MM.1S (cell line): Measurements from ENCODE around the gene ADAP1.

Source experiments
- EZH2 ChIP-seq: fragments of 300-600 bp; sonication (generic); optimal IDR thresholded peaks from 2 replicates; pipeline ENCODE3; 2017; ENCODE audit warnings: low read depth, mild to moderate bottlenecking, antibody characterized with exemption, low read length, mixed read lengths
- EZH2phosphoT487 ChIP-seq: fragments of 300-600 bp; sonication (generic); IDR thresholded peaks from 2 replicates; pipeline ENCODE4 v1.6.1; 2018; ENCODE audit warnings: antibody characterized with exemption, low read length
- TF ChIP-seq, protein P1 (sequence below): fragments of 300-600 bp; sonication (generic); IDR thresholded peaks from 2 replicates; pipeline ENCODE4 v1.5.1; 2016; ENCODE audit warnings: antibody characterized with exemption, low read length, mixed read lengths

DNA sequence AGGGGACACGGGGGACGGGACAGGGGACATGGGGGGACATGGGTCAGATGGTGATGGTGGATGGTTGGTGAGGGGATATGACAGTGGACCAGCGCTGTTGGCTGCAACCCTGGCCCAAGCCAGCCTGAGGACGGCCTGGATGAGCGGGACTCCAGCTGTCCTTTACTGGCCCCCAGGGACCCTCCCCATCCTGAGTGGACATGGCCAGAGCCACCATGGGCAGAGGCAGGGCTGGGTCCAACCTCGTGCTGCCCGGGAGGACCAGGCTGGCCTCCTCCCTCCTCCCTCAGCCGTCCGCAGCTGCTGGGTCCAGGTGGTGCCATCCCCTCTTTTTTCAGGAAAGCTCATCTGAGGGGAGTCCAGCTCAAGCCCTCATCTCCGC, 47.7 kb downstream of the ADAP1 start:
- TF ChIP-seq, protein P1, sequence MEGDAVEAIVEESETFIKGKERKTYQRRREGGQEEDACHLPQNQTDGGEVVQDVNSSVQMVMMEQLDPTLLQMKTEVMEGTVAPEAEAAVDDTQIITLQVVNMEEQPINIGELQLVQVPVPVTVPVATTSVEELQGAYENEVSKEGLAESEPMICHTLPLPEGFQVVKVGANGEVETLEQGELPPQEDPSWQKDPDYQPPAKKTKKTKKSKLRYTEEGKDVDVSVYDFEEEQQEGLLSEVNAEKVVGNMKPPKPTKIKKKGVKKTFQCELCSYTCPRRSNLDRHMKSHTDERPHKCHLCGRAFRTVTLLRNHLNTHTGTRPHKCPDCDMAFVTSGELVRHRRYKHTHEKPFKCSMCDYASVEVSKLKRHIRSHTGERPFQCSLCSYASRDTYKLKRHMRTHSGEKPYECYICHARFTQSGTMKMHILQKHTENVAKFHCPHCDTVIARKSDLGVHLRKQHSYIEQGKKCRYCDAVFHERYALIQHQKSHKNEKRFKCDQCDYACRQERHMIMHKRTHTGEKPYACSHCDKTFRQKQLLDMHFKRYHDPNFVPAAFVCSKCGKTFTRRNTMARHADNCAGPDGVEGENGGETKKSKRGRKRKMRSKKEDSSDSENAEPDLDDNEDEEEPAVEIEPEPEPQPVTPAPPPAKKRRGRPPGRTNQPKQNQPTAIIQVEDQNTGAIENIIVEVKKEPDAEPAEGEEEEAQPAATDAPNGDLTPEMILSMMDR: no peak
- TF ChIP-seq EZH2 (no peak), EZH2phosphoT487 (no peak)
